ENCODE measurements around the gene ENPP4. TPM values are rescaled to one million over a fixed set of nuclear protein-coding genes. Genes with fewer than 3 reads are reported as not detected.

ENPP4 gene
- total RNA-seq, 4 donors from 2014 or later: 0.30 to 4.8 (median 2.0) TPM

DNA sequence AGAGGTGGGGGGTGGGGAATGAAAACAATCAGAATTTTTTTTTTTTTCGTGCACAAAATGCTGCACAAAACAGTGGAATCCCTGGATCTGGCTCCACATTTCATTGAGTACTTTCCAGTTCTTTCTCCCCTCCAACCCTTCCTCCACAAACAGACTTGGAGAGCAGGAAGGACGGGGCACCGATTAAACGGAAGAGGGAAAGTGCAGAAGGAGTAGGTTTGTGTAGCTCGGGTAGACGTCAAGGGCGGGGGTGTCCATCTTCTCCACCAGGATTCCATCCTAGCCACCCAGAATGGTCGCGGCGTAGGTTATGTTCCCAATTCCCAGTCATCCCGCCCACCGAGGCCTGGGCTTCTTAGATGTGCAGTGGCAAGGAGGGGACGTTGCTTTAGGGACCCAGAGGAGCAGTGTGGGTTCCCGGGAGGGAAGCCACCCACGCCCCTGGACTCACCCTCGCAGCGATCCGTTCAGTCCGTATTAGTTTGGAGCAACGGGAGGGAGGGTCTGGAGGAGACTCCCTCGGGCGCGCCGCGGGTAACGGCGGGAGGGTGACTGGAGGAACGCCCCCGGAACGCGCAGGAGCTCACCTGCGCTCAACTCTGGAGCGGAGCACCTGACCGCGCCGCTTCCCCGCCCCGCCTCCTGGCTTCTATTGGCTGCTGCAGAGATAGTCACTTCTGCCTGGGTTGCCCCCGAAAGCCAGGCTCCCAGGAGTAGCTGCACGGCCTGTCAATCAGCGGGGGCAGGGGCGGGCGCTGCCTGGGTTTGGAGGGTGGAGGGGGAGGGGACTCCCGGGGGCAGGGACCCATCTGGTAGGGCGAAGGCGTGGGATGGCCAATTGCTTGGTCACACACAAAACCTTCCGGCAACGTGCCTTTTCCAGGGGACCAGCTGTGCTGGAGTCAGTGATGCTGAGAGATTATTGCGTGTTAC lies 40.8 kb downstream of the ENPP4 start, which contains the start of gene ENPP5:
Gene ENPP5, minus strand, starts transcription at position 624 of the 933 bp plus-strand sequence. CDS start 2,718 bp downstream, outside the sequence.
- intact Hi-C loops (cut with DNase I): no loop called here
- Histone ChIP-seq H3K27me3 (peaks cover 0 to 21% (median 0%) of the 10 kb centered on the region in 4 donors), H3K27ac (peak within 1 kb of the TSS in 2 of 4 donors; percentile 21 to 39), H3K4me3 (peak within 1 kb of the TSS; percentile 46 to 64 (median 60)), H3K36me3 (no peaks in the 10 kb centered on the region), H3K4me1 (peaks cover 2 to 19% (median 6%) of the 10 kb centered on the region in 3 donors), H3K9me3 (no peaks in the 10 kb centered on the region)
- TF ChIP-seq, protein P1, sequence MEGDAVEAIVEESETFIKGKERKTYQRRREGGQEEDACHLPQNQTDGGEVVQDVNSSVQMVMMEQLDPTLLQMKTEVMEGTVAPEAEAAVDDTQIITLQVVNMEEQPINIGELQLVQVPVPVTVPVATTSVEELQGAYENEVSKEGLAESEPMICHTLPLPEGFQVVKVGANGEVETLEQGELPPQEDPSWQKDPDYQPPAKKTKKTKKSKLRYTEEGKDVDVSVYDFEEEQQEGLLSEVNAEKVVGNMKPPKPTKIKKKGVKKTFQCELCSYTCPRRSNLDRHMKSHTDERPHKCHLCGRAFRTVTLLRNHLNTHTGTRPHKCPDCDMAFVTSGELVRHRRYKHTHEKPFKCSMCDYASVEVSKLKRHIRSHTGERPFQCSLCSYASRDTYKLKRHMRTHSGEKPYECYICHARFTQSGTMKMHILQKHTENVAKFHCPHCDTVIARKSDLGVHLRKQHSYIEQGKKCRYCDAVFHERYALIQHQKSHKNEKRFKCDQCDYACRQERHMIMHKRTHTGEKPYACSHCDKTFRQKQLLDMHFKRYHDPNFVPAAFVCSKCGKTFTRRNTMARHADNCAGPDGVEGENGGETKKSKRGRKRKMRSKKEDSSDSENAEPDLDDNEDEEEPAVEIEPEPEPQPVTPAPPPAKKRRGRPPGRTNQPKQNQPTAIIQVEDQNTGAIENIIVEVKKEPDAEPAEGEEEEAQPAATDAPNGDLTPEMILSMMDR (IDR thresholded peaks at IDR 0.05): no peak
- TF ChIP-seq POLR2A (IDR thresholded peaks at IDR 0.05): peak in 1 of 4 donors; percentile 38
- WGBS, 2 donors: 0 to 1% methylated on average over 17 to 18 of the region's 49 CpGs
- peak; percentile 38 for DNase-seq

DNA sequence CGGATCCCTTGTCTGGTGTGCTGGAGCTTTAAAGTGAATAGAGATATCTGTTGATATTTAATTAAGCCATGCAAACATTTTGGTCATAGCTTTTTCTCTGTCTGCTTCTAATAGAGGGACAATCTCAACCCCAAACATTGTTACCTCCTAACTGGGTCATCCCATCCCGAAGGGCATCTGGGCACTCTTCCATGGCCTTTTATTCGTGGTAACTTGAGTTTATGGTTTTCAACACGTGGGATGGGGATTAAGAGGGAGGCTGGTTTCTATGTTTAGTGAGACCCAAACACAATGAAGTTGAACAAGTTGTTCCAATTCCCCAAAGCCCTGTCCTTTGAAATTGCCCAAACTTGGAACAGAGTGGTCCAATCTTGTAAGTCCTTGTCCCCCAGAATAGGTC lies 42.4 kb downstream of the ENPP4 start:
- Histone ChIP-seq H3K27ac (no peak overlapping the region), H3K9me3 (no peaks in the 10 kb centered on the region), H3K27me3 (peaks cover 0 to 21% (median 0%) of the 10 kb centered on the region in 4 donors), H3K36me3 (no peaks in the 10 kb centered on the region), H3K4me1 (peaks cover 2 to 24% (median 6%) of the 10 kb centered on the region in 3 donors), H3K4me3 (no peak overlapping the region)
- intact Hi-C loops (cut with DNase I): no loop called here
- DNase-seq: no peak
- WGBS, 2 donors: 44 to 51% methylated on average over 4 of the region's 4 CpGs
- TF ChIP-seq, protein P1 (IDR thresholded peaks at IDR 0.05): no peak
- TF ChIP-seq POLR2A (IDR thresholded peaks at IDR 0.05): no peak

DNA sequence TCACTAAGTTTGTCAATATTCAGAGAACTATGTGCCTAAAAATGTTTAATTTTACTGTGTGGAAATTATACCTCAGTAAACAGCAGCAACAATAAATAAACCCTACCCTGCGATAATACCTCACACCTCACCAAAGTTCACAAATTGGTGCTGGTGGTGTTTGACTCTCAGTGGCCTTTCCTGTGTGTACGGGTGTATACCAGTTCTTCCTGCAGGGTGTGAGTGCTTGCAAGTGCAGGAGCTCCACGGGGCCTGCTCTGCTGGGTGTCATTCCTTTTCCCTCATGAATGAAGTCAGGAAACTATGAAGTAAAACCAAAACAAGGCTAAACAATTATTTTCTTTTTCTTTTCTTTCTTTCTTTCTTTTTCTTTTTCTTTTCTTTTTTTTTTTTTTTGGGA lies 45.1 kb downstream of the ENPP4 start:
- H3K4me3 ChIP-seq: no peak overlapping the region
- no peak overlapping the region for H3K27ac ChIP-seq
- 73 to 79% methylated on average over 3 of the region's 3 CpGs for WGBS, 2 donors
- H3K36me3 ChIP-seq: no peaks in the 10 kb centered on the region
- intact Hi-C loops (cut with DNase I): no loop called here
- peaks cover 2 to 24% (median 6%) of the 10 kb centered on the region in 3 donors for H3K4me1 ChIP-seq
- no peak for DNase-seq
- TF ChIP-seq, protein P1 (IDR thresholded peaks at IDR 0.05): no peak
- TF ChIP-seq POLR2A (IDR thresholded peaks at IDR 0.05): no peak
- H3K27me3 ChIP-seq: peaks cover 0 to 28% (median 0%) of the 10 kb centered on the region in 4 donors
- H3K9me3 ChIP-seq: no peaks in the 10 kb centered on the region

DNA sequence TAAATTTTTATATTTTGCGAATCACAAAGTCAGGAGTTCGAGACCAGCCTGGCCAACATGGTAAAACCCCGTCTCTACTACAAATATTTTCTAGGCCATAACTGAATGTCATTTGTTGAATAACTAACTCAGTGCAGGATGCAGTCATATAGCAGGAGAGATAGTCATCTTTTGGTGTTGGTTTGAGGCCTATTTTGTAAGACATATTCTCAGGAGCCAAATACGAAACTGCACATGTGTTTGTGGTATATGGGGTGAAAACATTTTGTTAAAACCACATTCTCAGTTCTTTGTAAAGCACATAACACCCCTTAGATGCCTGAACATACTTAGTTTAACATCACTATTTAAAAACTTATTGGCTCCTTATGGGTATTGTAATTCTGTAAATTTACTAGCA lies 45.7 kb downstream of the ENPP4 start:
- TF ChIP-seq, protein P1 (IDR thresholded peaks at IDR 0.05): no peak
- TF ChIP-seq POLR2A (IDR thresholded peaks at IDR 0.05): no peak
- no peaks in the 10 kb centered on the region for H3K9me3 ChIP-seq
- no peak overlapping the region for H3K27ac ChIP-seq
- 79 to 81% methylated on average over 4 of the region's 4 CpGs for WGBS, 2 donors
- H3K4me1 ChIP-seq: peaks cover 1 to 19% (median 2%) of the 10 kb centered on the region in 3 donors
- no peak overlapping the region for H3K4me3 ChIP-seq
- intact Hi-C loops (cut with DNase I): no loop called here
- no peaks in the 10 kb centered on the region for H3K36me3 ChIP-seq
- no peak for DNase-seq
- peaks cover 0 to 22% (median 0%) of the 10 kb centered on the region in 4 donors for H3K27me3 ChIP-seq

DNA sequence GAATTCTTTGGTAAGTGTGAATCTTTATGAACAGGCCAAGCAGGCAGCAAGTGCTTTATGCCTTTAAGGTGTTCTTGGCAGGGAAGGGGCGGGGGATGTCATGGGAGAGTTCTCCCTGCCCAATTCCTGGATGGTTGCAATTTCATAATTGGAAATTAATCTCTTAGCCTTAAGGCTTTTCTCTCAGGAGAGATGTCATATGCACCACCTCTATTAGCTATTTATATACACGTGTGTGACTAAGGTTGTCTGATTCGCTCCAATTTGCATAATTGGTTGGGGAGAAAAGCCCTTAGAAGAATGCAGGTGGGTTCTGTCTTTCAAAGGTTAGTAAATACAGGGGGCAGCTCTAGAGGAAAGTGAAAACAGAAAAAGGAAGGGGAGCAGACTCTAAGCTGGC lies 46.2 kb downstream of the ENPP4 start:
- no peaks in the 10 kb centered on the region for H3K9me3 ChIP-seq
- H3K4me1 ChIP-seq: peaks cover 0 to 13% (median 0%) of the 10 kb centered on the region in 3 donors
- peaks cover 0 to 17% (median 0%) of the 10 kb centered on the region in 4 donors for H3K27me3 ChIP-seq
- no peak for TF ChIP-seq POLR2A (IDR thresholded peaks at IDR 0.05)
- TF ChIP-seq, protein P1 (IDR thresholded peaks at IDR 0.05): no peak
- no peak overlapping the region for H3K27ac ChIP-seq
- H3K4me3 ChIP-seq: no peak overlapping the region
- no peak for DNase-seq
- no peaks in the 10 kb centered on the region for H3K36me3 ChIP-seq
- WGBS, 2 donors: 32 to 37% methylated on average over 3 of the region's 3 CpGs
- intact Hi-C loops (cut with DNase I): no loop called here
